Right cardiac atrium (tissue), 5 donors: ENCODE data around the gene NSMF. TPM values are rescaled to one million over a fixed set of nuclear protein-coding genes. Genes with fewer than 3 reads are reported as not detected.
"Not testable (repeated sequence)": the region's sequence is repeated elsewhere in the genome, so short reads cannot be mapped to it uniquely, and the experiment has no call there.

Experiments
- ATAC-seq, 2 donors: fragments of 200-7000 bp; cut with Tn5 transposase; one replicate each; pipeline versions ENCODE4 v1.8.0 to v1.9.1; 2020; ENCODE audit warnings: moderate library complexity in 2 of 2, mild to moderate bottlenecking in 1 of 2
- DNase-seq, 3 donors: peaks; one replicate each; pipeline ENCODE4 v3.0.0-alpha.2; 2020
- H3K27ac ChIP-seq: one replicate; pipeline ENCODE4 v1.5.1; 2013; ENCODE audit warnings: mild to moderate bottlenecking, low read length, control low read depth, moderate library complexity
- H3K27me3 ChIP-seq: one replicate; pipeline ENCODE4 v1.6.1; 2013; ENCODE audit not compliant: control insufficient read depth, insufficient read depth
- H3K4me1 ChIP-seq: one replicate; pipeline ENCODE4 v1.6.1; 2013; ENCODE audit warnings: low read length; ENCODE audit not compliant: control insufficient read depth, insufficient read depth
- H3K4me3 ChIP-seq: one replicate; pipeline ENCODE4 v1.5.1; 2013; ENCODE audit warnings: low read length, control low read depth
- H3K9me3 ChIP-seq: one replicate; pipeline ENCODE4 v1.6.1; 2013; ENCODE audit warnings: low read length; ENCODE audit not compliant: control insufficient read depth
- WGBS: extraction: QIAGEN DNeasy Blood & Tissue Kit; methylation state at CpG from one replicate; pipeline ENCODE4 v1.1.7; 2013; 5-methylcytosine and 5-hydroxymethylcytosine counted together
- intact Hi-C, 4 donors: fragments of 100-400 bp; cut with DNase I; formaldehyde crosslinking; loops; one replicate each; pipeline versions ENCODE4 v1.11.0 to v1.14.0; 2022 to 2023
- polyA plus RNA-seq: library from polyadenylated mRNA; stranded (reverse); fragments of 200-250 nt; gene quantifications from one replicate; pipeline ENCODE4 v1.2.3, GENCODE V29; 2013
- total RNA-seq, 4 donors: library from RNA; stranded (reverse); fragmentation: NEBNext Ultra II Directional; extraction: Animal tissue kit (Norgen Biotek cat#: 25700); gene quantifications; one replicate each; pipeline ENCODE4 v1.2.1, GENCODE V29; 2021
- donor health status: healthy with polysubstance abuse.
- donor health status: DM: no; HTN: yes; CAD: no.
- donor health status: DM: no; HTN: no; CAD: no.
- donor health status: DM: no; HTN: yes; CAD: no; lungs with severe emphysema.
- donor health status: DM: yes; HTN: yes; CAD: no.

The NSMF gene
- total and polyA plus RNA-seq, 5 donors: 12.4 to 25.5 (median 18.8) TPM

- Histone ChIP-seq H3K4me3 (peak overlapping the region; percentile 54), H3K27me3 (no peaks in the 10 kb centered on the region), H3K4me1 (no peaks in the 10 kb centered on the region), H3K9me3 (no peaks in the 10 kb centered on the region), H3K27ac (peak overlapping the region; percentile 16)
- DNase-seq (peak; percentile 50 to 77 (median 73)), ATAC-seq (peak; percentile 1 to 15)
- 51% methylated on average over 30 of the region's 30 CpGs for WGBS
- intact Hi-C loops: no loop called here
These were observed 4.4 kb downstream of the NSMF start for GRCh38 chr9:137454597-137455358.

- peak; percentile 69 to 89 (median 83) for DNase-seq
- ATAC-seq: peak; percentile 30 to 53
These were observed 5.0 kb downstream of the NSMF start for GRCh38 chr9:137454145-137454596.

GRCh38 chr9:137453643-137454081, 5.5 kb downstream of the NSMF start:
- DNase-seq (peak; percentile 79 to 90 (median 88)), ATAC-seq (peak; percentile 74 to 77)
- Histone ChIP-seq H3K4me1 (no peaks in the 10 kb centered on the region), H3K9me3 (no peaks in the 10 kb centered on the region), H3K27me3 (no peaks in the 10 kb centered on the region), H3K27ac (no peak overlapping the region), H3K4me3 (peak overlapping the region; percentile 23)
- intact Hi-C loops: no loop called here
- 21% methylated on average over 25 of the region's 25 CpGs for WGBS

More at GRCh38 chr9:137454145-137454596, 5.0 kb downstream of the NSMF start:
- Histone ChIP-seq H3K4me1 (no peaks in the 10 kb centered on the region), H3K27ac (peak overlapping the region; percentile 16), H3K4me3 (peak overlapping the region; percentile 54), H3K27me3 (no peaks in the 10 kb centered on the region), H3K9me3 (no peaks in the 10 kb centered on the region)
- 20% methylated on average over 21 of the region's 24 CpGs for whole genome bisulfite sequencing
- intact Hi-C loops: no loop called here

GRCh38 chr9:137452761-137453642, 6.1 kb downstream of the NSMF start:
- Histone ChIP-seq H3K27me3 (no peaks in the 10 kb centered on the region), H3K9me3 (no peaks in the 10 kb centered on the region), H3K4me3 (no peak overlapping the region), H3K27ac (no peak overlapping the region), H3K4me1 (no peaks in the 10 kb centered on the region)
- DNase-seq (peak; percentile 40 to 76 (median 75)), ATAC-seq (peak; percentile 2 to 3)
- WGBS: 83% methylated on average over 43 of the region's 43 CpGs
- intact Hi-C loops: no loop called here

- H3K27me3 ChIP-seq: no peaks in the 10 kb centered on the region
- peak; percentile 13 to 71 (median 25) for DNase-seq
- intact Hi-C loops: no loop called here
- no peak for ATAC-seq
- 92% methylated on average over 17 of the region's 17 CpGs for WGBS
- no peak overlapping the region for H3K4me3 ChIP-seq
- no peaks in the 10 kb centered on the region for H3K4me1 ChIP-seq
- H3K9me3 ChIP-seq: no peaks in the 10 kb centered on the region
- H3K27ac ChIP-seq: no peak overlapping the region
These were observed 7.0 kb downstream of the NSMF start for GRCh38 chr9:137452006-137452760.

- H3K27ac ChIP-seq, intact Hi-C loops, ATAC-seq, H3K27me3 ChIP-seq, H3K9me3 ChIP-seq, H3K4me1 ChIP-seq, H3K4me3 ChIP-seq: not testable (repeated sequence)
- 88% methylated on average over 12 of the region's 31 CpGs for WGBS
- peak in 2 of 3 donors; percentile 6 to 35 for DNase-seq
These were observed 7.7 kb downstream of the NSMF start for GRCh38 chr9:137451264-137452005.

GRCh38 chr9:137450539-137451222, 8.5 kb downstream of the NSMF start:
- intact Hi-C loops: not testable (repeated sequence)

GRCh38 chr9:137449931-137450538, 9.1 kb downstream of the NSMF start:
- intact Hi-C loops: no loop called here

More at GRCh38 chr9:137450539-137451222, 8.5 kb downstream of the NSMF start:
- peak; percentile 12 to 50 (median 35) for DNase-seq
- H3K4me1 ChIP-seq, ATAC-seq, H3K27me3 ChIP-seq, H3K4me3 ChIP-seq, H3K27ac ChIP-seq, H3K9me3 ChIP-seq: not testable (repeated sequence)
- WGBS: 72% methylated on average over 22 of the region's 24 CpGs

GRCh38 chr9:137449081-137449844, 9.9 kb downstream of the NSMF start:
- H3K4me1 ChIP-seq: no peaks in the 10 kb centered on the region
- WGBS: 86% methylated on average over 36 of the region's 36 CpGs
- H3K4me3 ChIP-seq: no peak overlapping the region
- ATAC-seq (no peak), DNase-seq (peak; percentile 10 to 48 (median 33))
- no peaks in the 10 kb centered on the region for H3K27me3 ChIP-seq
- no peaks in the 10 kb centered on the region for H3K9me3 ChIP-seq
- H3K27ac ChIP-seq: no peak overlapping the region
- intact Hi-C loops: no loop called here

More at GRCh38 chr9:137449931-137450538, 9.1 kb downstream of the NSMF start:
- Histone ChIP-seq H3K4me1 (no peaks in the 10 kb centered on the region), H3K27ac (no peak overlapping the region), H3K4me3 (no peak overlapping the region), H3K9me3 (no peaks in the 10 kb centered on the region), H3K27me3 (no peaks in the 10 kb centered on the region)
- DNase-seq (peak; percentile 18 to 59 (median 23)), ATAC-seq (no peak)
- 84% methylated on average over 18 of the region's 18 CpGs for WGBS
